Measurements from ENCODE around the gene RAB17. TPM values are rescaled to one million over a fixed set of nuclear protein-coding genes. Genes with fewer than 3 reads are reported as not detected.

The RAB17 gene
- total RNA-seq, 1 experiment from 2014 or later: 1.3 TPM

DNA sequence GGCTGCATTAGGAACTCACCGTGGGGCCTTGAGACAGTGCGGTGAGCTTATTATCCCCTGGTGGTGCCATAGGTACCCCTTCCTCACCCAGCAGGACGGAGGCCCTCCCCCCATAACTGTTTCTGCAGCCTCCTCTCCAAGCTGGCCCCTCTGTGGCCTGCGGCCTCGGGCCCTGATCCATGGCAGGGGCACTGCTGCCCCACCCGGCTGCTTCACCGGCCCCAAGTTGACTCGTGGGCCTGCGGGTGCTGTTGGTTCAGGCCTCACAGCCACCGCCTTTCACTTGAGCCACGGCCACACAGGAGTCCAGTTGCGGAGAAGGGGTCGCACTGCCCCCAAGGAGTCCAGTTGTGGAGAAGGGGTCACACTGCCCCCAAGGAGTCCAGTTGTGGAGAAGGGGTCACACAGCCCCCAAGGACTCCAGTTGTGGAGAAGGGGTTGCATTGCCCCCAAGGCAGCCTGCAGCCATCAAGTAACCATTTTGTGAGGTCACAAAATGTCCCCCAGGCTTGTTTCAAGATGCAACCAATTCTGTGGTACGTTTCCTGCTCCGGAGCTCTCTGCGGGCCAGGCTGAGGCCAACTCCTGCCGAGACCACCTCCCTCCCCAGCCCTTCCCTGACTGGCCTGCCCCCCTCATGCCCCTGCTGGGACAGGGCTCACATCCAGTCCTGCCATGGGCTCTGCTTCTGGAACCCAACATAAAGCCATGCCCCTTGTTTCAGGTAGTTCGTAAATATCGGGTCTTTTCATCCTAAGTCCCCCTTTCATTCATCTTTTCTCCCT, 41.5 kb upstream of the RAB17 start:
- Histone ChIP-seq H3K9ac (ENCODE audit: low read length) (no peak overlapping the region), H3K79me2 (ENCODE audit: low read length) (no peaks in the 10 kb centered on the region), H3K27ac (ENCODE audit: low read length) (no peak overlapping the region), H3K4me2 (ENCODE audit: low read depth, low read length, poor library complexity, severe bottlenecking) (no peak overlapping the region), H3K9me2 (replicated peaks; ENCODE audit: insufficient read depth, low read length) (no peaks in the 10 kb centered on the region), H2AFZ (ENCODE audit: low read length) (no peak overlapping the region), H3K4me3 (ENCODE audit: low read length) (no peak overlapping the region), H3K36me3 (ENCODE audit: insufficient read depth, low read length) (no peaks in the 10 kb centered on the region), H3K4me1 (ENCODE audit: low read length) (no peaks in the 10 kb centered on the region), H4K20me1 (ENCODE audit: insufficient read depth, low read depth, low read length) (no peaks in the 10 kb centered on the region), H3K27me3 (ENCODE audit: low read length) (no peaks in the 10 kb centered on the region), H3K9me3 (ENCODE audit: low read length) (no peaks in the 10 kb centered on the region)
- DNase-seq: no peak

DNA sequence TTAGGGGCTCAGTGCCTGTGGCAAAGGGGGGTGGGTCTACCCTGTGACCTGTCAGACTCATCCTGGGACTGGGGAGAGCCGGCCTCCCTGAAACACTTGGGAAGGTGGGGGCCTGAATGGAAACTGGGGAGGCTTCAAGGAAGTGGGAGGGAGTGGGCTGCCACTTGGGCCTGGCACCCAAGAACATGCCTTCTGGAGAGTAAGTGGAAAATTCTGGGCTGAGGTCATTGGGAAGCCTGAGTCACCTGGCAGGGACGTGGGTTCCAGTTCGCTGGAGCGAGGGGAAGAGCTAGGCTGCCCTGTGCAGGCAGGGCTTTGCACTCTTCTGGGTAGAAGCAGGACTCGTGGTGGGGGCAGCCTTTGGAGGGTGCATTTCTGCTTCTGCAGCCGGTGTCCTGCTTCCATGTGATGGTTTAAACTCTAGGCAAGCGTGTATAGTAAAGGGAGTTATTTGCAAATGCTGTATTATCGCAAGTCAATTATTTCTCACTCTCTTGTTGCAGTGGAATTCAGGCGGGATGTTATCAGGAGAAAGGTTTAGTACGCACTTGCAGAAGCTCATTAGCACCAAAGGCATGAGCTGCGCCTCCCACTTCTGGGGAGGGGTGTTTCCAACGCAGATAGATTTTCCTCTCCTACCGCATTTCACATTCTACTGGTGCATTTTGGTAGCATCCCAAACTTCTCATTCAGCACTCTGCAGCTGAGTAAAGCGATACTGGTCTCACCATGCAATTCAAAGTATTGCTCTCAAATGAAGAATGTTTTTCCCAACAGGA, 40.7 kb upstream of the RAB17 start:
- H4K20me1 ChIP-seq (ENCODE audit: insufficient read depth, low read depth, low read length): no peaks in the 10 kb centered on the region
- no peaks in the 10 kb centered on the region for H3K4me1 ChIP-seq (ENCODE audit: low read length)
- DNase-seq: no peak
- H3K9me3 ChIP-seq (ENCODE audit: low read length): no peaks in the 10 kb centered on the region
- no peak overlapping the region for H3K9ac ChIP-seq (ENCODE audit: low read length)
- no peaks in the 10 kb centered on the region for H3K9me2 ChIP-seq (replicated peaks; ENCODE audit: insufficient read depth, low read length)
- no peak overlapping the region for H3K4me2 ChIP-seq (ENCODE audit: low read depth, low read length, poor library complexity, severe bottlenecking)
- no peak overlapping the region for H3K27ac ChIP-seq (ENCODE audit: low read length)
- H3K4me3 ChIP-seq (ENCODE audit: low read length): no peak overlapping the region
- no peaks in the 10 kb centered on the region for H3K36me3 ChIP-seq (ENCODE audit: insufficient read depth, low read length)
- no peak overlapping the region for H2AFZ ChIP-seq (ENCODE audit: low read length)
- H3K79me2 ChIP-seq (ENCODE audit: low read length): no peaks in the 10 kb centered on the region
- H3K27me3 ChIP-seq (ENCODE audit: low read length): no peaks in the 10 kb centered on the region

DNA sequence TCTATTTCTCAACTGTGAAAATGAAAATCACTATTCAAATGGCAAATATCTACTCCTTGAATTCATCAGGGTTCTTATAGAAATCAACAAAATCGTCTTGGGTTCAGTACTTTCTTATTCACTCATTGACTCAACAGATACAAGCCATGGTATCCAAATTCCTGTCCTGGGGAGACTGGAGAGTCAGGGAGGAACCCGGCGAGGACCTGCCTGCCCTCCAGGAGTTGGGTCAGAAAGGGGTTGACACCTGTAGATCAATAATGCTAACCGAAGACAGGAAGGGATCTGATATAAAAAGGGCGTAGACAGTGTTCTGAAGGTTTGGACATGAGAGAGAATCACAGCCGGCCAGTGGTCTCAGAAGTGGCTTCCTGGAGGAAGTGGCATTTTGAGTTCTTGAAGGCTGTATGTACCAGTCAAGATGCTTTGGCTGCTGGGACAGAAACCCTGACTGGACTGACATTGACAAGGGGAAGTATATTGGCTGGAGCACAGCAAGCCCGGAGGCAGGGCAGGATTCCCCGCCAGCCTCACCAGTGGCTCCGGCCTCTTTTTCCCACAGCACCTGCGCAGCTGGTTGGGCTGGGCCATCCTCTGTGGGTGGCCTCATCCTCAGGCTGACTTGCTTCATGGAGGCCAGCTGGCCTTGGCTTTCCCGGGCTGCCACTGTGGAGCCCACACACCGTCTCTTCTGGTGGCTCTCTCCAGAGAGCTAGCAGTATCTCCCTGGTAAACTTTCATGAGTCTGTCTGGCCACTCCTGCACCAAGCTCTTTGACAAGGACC, 39.9 kb upstream of the RAB17 start:
- no peak overlapping the region for H3K4me3 ChIP-seq (ENCODE audit: low read length)
- H3K9me3 ChIP-seq (ENCODE audit: low read length): no peaks in the 10 kb centered on the region
- no peak overlapping the region for H3K27ac ChIP-seq (ENCODE audit: low read length)
- no peak overlapping the region for H3K9ac ChIP-seq (ENCODE audit: low read length)
- H4K20me1 ChIP-seq (ENCODE audit: insufficient read depth, low read depth, low read length): no peaks in the 10 kb centered on the region
- H2AFZ ChIP-seq (ENCODE audit: low read length): no peak overlapping the region
- DNase-seq: no peak
- no peaks in the 10 kb centered on the region for H3K4me1 ChIP-seq (ENCODE audit: low read length)
- H3K9me2 ChIP-seq (replicated peaks; ENCODE audit: insufficient read depth, low read length): no peaks in the 10 kb centered on the region
- H3K36me3 ChIP-seq (ENCODE audit: insufficient read depth, low read length): no peaks in the 10 kb centered on the region
- H3K27me3 ChIP-seq (ENCODE audit: low read length): no peaks in the 10 kb centered on the region
- H3K4me2 ChIP-seq (ENCODE audit: low read depth, low read length, poor library complexity, severe bottlenecking): no peak overlapping the region
- H3K79me2 ChIP-seq (ENCODE audit: low read length): no peaks in the 10 kb centered on the region

DNA sequence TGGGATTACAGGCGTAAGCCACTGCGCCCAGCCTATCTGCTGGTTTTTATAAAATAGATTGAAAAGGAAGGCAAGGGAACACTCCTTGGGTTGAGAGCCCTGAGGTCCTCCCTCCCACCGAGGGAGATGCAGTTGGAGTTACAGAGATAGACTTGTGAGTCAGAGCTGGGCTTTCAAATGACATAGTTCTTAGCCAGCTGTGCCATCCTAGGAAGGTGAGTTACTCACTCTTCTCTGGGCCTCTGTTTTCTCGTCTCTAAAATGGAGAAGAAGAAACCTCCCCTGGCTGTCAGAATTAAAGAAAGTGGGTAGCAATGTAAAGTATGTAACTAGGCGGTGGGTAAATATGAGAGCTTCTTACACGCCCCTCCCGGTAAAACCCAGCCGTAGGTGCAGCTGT, 39.2 kb upstream of the RAB17 start:
- no peaks in the 10 kb centered on the region for H3K4me1 ChIP-seq (ENCODE audit: low read length)
- H3K79me2 ChIP-seq (ENCODE audit: low read length): no peaks in the 10 kb centered on the region
- no peak overlapping the region for H2AFZ ChIP-seq (ENCODE audit: low read length)
- no peaks in the 10 kb centered on the region for H3K27me3 ChIP-seq (ENCODE audit: low read length)
- no peak for DNase-seq
- H3K4me3 ChIP-seq (ENCODE audit: low read length): no peak overlapping the region
- no peak overlapping the region for H3K9ac ChIP-seq (ENCODE audit: low read length)
- H3K4me2 ChIP-seq (ENCODE audit: low read depth, low read length, poor library complexity, severe bottlenecking): no peak overlapping the region
- H3K27ac ChIP-seq (ENCODE audit: low read length): no peak overlapping the region
- no peaks in the 10 kb centered on the region for H3K36me3 ChIP-seq (ENCODE audit: insufficient read depth, low read length)
- no peaks in the 10 kb centered on the region for H3K9me2 ChIP-seq (replicated peaks; ENCODE audit: insufficient read depth, low read length)
- no peaks in the 10 kb centered on the region for H4K20me1 ChIP-seq (ENCODE audit: insufficient read depth, low read depth, low read length)
- no peaks in the 10 kb centered on the region for H3K9me3 ChIP-seq (ENCODE audit: low read length)

DNA sequence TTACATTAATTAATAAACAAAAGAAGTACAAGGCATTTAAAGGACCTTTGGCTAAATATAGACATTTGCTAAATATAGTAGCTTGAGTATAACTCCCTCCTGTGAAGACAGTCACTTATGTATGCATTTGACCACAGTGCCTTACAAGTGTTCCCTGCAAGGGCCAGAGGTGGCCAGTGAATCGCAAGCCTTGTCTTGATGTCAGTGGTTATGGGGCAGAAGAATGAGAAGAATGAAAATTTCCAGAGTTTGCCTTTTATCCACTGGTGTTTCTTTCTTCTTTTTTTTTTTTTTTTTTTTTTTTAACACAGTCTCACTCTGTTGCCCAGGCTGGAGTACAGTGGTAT, 38.6 kb upstream of the RAB17 start:
- H3K9me3 ChIP-seq (ENCODE audit: low read length): no peaks in the 10 kb centered on the region
- no peaks in the 10 kb centered on the region for H3K27me3 ChIP-seq (ENCODE audit: low read length)
- H2AFZ ChIP-seq (ENCODE audit: low read length): no peak overlapping the region
- no peak overlapping the region for H3K4me2 ChIP-seq (ENCODE audit: low read depth, low read length, poor library complexity, severe bottlenecking)
- H3K27ac ChIP-seq (ENCODE audit: low read length): no peak overlapping the region
- no peak overlapping the region for H3K4me3 ChIP-seq (ENCODE audit: low read length)
- no peak overlapping the region for H3K9ac ChIP-seq (ENCODE audit: low read length)
- H3K9me2 ChIP-seq (replicated peaks; ENCODE audit: insufficient read depth, low read length): no peaks in the 10 kb centered on the region
- no peaks in the 10 kb centered on the region for H3K36me3 ChIP-seq (ENCODE audit: insufficient read depth, low read length)
- no peaks in the 10 kb centered on the region for H3K79me2 ChIP-seq (ENCODE audit: low read length)
- no peak for DNase-seq
- no peaks in the 10 kb centered on the region for H3K4me1 ChIP-seq (ENCODE audit: low read length)
- H4K20me1 ChIP-seq (ENCODE audit: insufficient read depth, low read depth, low read length): no peaks in the 10 kb centered on the region

DNA sequence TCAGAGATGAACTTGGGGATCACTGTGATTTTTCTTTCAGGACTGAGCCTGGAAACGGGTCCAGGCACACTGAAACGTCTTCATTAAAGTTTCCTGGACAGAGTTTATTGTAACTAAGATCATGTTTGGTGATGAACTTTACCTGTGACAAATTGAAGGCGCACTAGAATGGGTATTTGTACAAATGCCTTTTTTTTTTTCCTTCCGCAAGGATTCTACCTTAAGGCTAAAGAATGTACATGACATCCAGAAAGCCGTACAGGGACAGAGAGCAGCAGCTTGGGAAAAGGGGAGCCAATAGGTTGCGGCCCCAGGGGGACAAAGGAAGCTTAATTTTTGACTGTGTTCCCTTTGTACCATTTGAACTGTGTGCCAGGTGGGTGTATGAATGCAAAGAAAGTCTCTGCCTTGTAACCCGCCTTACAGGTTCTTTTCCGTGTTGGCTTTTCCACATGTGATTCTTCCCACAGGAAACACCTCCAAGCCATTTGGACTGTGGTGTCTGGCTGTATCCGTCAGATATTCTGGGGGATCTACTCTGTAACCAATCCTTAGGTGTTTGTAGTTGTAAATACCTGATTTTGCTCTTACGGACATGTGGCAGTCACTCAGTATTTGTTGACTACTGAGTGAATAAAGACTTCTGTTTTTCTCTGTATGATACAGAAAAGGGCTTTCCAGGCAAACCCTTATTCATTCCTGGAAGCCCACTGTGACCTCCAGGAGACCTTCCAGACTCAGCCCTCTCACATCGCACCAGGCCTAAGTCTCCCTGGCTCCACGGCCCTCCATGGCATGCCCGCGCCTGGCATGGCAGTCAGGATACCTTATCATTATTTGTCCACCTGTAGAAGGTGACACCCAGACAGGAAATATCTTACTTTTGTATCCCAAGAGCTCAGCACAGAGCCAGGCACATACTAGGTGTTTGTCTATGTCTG, 38.0 kb upstream of the RAB17 start:
- no peaks in the 10 kb centered on the region for H3K4me1 ChIP-seq (ENCODE audit: low read length)
- no peaks in the 10 kb centered on the region for H3K36me3 ChIP-seq (ENCODE audit: insufficient read depth, low read length)
- H3K9ac ChIP-seq (ENCODE audit: low read length): no peak overlapping the region
- no peak overlapping the region for H3K4me3 ChIP-seq (ENCODE audit: low read length)
- DNase-seq: no peak
- H4K20me1 ChIP-seq (ENCODE audit: insufficient read depth, low read depth, low read length): no peaks in the 10 kb centered on the region
- H3K9me2 ChIP-seq (replicated peaks; ENCODE audit: insufficient read depth, low read length): no peaks in the 10 kb centered on the region
- no peaks in the 10 kb centered on the region for H3K79me2 ChIP-seq (ENCODE audit: low read length)
- no peak overlapping the region for H3K27ac ChIP-seq (ENCODE audit: low read length)
- H2AFZ ChIP-seq (ENCODE audit: low read length): no peak overlapping the region
- H3K27me3 ChIP-seq (ENCODE audit: low read length): no peaks in the 10 kb centered on the region
- H3K9me3 ChIP-seq (ENCODE audit: low read length): no peaks in the 10 kb centered on the region
- no peak overlapping the region for H3K4me2 ChIP-seq (ENCODE audit: low read depth, low read length, poor library complexity, severe bottlenecking)

DNA sequence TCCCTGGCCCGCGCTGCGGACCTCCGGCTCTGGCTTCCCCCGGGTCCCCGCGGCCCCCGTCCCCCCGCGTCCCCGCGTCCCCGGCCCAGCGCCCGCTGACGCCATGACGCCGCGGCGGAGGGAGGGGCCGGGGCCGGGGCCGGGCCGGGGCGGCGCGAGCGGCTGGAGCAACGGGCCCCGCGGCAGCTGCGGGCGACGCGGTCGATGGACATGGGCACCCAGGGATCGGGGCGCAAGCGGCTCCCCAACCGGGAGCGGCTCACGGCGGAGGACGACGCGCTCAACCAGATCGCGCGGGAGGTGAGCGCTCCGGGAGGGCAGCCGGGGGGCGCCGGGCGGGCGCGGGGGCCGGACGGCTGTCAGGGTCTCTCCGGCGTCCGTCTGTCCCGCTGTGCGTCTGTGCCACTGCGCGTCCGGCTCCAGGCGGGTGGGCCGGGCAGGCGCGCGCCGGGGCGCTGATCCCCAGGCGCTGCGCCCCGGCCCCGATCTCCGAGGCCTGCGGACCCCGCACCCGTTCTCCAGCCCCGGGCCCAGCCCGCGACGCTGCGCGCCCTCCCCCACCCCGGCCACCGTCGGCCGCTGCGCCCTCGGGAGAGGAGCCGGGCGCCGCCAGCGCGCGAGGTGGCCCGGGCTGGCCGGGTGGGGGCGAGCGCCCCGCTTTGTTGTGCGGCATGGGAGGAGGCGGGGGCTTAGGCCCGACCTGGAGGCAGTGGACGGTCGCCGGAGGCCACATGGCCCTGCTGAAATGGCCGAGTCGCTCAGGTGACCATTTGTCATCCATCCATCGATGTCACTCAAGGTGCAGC, 37.1 kb upstream of the RAB17 start, which contains the start of gene LRRFIP1:
LRRFIP1 (plus strand) TSS at position 147 of the 806 bp plus-strand sequence; CDS start at position 205, 58 bp downstream.
- H3K27me3 ChIP-seq (ENCODE audit: low read length): no peaks in the 10 kb centered on the region
- no peaks in the 10 kb centered on the region for H3K36me3 ChIP-seq (ENCODE audit: insufficient read depth, low read length)
- no peaks in the 10 kb centered on the region for H3K9me3 ChIP-seq (ENCODE audit: low read length)
- H3K4me3 ChIP-seq (ENCODE audit: low read length): no peak within 1 kb of the TSS
- no peaks in the 10 kb centered on the region for H3K9me2 ChIP-seq (replicated peaks; ENCODE audit: insufficient read depth, low read length)
- no peaks in the 10 kb centered on the region for H4K20me1 ChIP-seq (ENCODE audit: insufficient read depth, low read depth, low read length)
- H3K79me2 ChIP-seq (ENCODE audit: low read length): no peaks in the 10 kb centered on the region
- no peaks in the 10 kb centered on the region for H3K4me1 ChIP-seq (ENCODE audit: low read length)
- DNase-seq: no peak
- no peak within 1 kb of the TSS for H3K4me2 ChIP-seq (ENCODE audit: low read depth, low read length, poor library complexity, severe bottlenecking)
- H3K9ac ChIP-seq (ENCODE audit: low read length): no peak within 1 kb of the TSS
- no peak within 1 kb of the TSS for H2AFZ ChIP-seq (ENCODE audit: low read length)
- no peak within 1 kb of the TSS for H3K27ac ChIP-seq (ENCODE audit: low read length)

Data from Karpas-422 (cell line).